HG03103 (cell line): ENCODE data around the gene BLMH.

Experiments used
- ATAC-seq: cut with Tn5 transposase; IDR thresholded peaks from one replicate; pipeline ENCODE4 v1.9.1; 2021; ENCODE audit warnings: low read depth; ENCODE audit not compliant: unreplicated experiment

Gene BLMH

GRCh38 chr17:30291543-30292285 is at the start of gene BLMH:
BLMH (minus strand) TSS chr17:30291944; CDS start chr17:30291819, 125 bp downstream.
- ATAC-seq = peak; percentile 62

GRCh38 chr17:30340801-30341356 is 49.1 kb upstream of the BLMH start:
- ATAC-seq = no peak

GRCh38 chr17:30339086-30339485 is 47.3 kb upstream of the BLMH start:
- ATAC-seq = no peak

GRCh38 chr17:30337393-30337999 is 45.8 kb upstream of the BLMH start:
- no peak for ATAC-seq

- ATAC-seq = no peak
These were observed 44.8 kb upstream of the BLMH start for GRCh38 chr17:30336369-30337171.

GRCh38 chr17:30334421-30334820 is 42.7 kb upstream of the BLMH start:
- no peak for ATAC-seq

GRCh38 chr17:30333503-30334360 is 42.0 kb upstream of the BLMH start, which contains the start of gene TMIGD1:
TMIGD1 (minus strand) TSS chr17:30334057; CDS start chr17:30332133, 1,924 bp downstream.
- no peak for ATAC-seq

GRCh38 chr17:30332057-30332542 is 40.4 kb upstream of the BLMH start:
- no peak for ATAC-seq

GRCh38 chr17:30326809-30327208 is 35.1 kb upstream of the BLMH start:
- ATAC-seq = no peak

- no peak for ATAC-seq
These were observed 33.0 kb upstream of the BLMH start for GRCh38 chr17:30324723-30325122.

- ATAC-seq = no peak
These were observed 32.2 kb upstream of the BLMH start for GRCh38 chr17:30323895-30324319.

GRCh38 chr17:30323262-30323894 is 31.6 kb upstream of the BLMH start:
- no peak for ATAC-seq

GRCh38 chr17:30321314-30321713 is 29.6 kb upstream of the BLMH start:
- no peak for ATAC-seq

- no peak for ATAC-seq
These were observed 26.4 kb upstream of the BLMH start for GRCh38 chr17:30318155-30318554.

- ATAC-seq = no peak
These were observed 25.0 kb upstream of the BLMH start for GRCh38 chr17:30316736-30317135.

- ATAC-seq = no peak
These were observed 23.4 kb upstream of the BLMH start for GRCh38 chr17:30315106-30315505.

GRCh38 chr17:30314474-30314873 is 22.7 kb upstream of the BLMH start:
- ATAC-seq = no peak

- no peak for ATAC-seq
These were observed 20.5 kb upstream of the BLMH start for GRCh38 chr17:30312226-30312625.

GRCh38 chr17:30310562-30310961 is 18.8 kb upstream of the BLMH start:
- no peak for ATAC-seq
